Jurkat, Clone E6-1 (cell line): Measurements from ENCODE around the gene MYL4.
"Not testable (repeated sequence)": the region's sequence is repeated elsewhere in the genome, so short reads cannot be mapped to it uniquely, and the experiment has no call there.

Source experiments
- DNase-seq: peaks from one replicate; pipeline ENCODE4 v3.0.0-alpha.2; 2011; ENCODE audit warnings: low read depth, low spot score
- H3K4me3 ChIP-seq: 2 replicates; pipeline ENCODE4 v1.5.1; 2011; ENCODE audit warnings: mild to moderate bottlenecking, low read length, control low read depth, moderate library complexity

Gene MYL4

GRCh38 chr17:47217279-47217678 is 8.1 kb downstream of the MYL4 start:
- H3K4me3 ChIP-seq, DNase-seq: not testable (repeated sequence)

DNA sequence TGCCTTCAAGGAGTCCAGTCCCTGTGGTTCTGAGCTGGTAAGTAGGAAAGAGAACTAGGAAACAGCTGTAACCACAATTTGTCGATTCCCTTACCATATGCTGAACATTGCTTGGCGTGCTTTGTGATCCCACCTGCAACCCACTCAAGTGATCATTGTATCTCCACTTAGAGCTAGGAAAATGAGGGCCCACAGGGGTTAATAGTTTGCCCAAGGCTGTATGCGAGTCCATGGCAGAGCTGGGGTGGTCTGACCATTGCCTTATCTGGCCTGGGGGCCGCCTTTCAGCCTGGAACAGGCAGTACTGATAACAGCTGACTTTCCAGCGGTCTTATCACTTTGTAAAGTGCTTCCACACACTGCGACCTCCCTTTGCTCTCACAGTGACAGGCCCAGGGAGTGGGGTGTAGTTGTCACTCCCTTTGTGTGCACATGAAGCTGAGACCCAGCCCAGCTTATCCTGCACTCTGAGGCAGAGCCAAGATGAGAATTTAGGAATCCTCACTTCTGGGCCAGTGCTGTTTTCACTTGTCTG is 9.8 kb downstream of the MYL4 start:
- DNase-seq = peak; percentile 49
- H3K4me3 ChIP-seq = no peak overlapping the region

DNA sequence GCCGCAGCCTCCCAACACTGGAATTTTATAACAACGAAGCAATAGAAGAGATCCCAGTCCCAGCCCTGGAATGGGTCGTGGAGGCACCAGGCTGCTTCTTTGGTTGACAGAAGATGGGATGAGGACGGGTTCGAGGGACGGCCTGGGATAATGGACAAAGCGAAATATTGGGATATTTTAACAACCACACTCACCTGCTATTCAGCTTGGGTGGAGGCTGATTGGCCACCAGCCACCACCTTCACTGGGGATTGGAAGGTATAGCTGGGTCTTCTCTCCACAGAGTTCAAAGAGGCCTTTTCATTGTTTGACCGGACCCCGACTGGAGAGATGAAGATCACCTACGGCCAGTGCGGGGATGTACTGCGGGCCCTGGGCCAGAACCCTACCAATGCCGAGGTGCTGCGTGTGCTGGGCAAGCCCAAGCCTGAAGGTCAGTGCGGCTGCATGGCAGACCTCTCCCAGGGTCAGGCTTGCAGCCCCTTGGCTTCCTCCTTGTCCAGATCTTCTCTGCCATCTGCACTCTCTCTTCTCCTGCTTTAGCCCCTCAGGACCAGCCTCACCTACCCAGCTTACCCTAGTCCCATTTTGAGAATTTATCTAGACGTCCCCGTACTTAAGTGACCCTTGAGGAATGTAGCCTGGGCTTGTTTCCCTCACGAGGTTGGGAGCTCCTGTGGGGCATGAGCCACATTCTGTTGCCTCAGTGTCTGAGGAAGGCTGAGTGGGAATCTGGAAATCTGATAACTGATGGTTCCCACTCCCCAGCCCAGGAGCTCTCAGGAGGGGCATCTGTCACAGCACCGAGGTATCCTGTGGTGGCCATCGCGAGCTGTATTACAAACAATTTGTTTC is 10.7 kb downstream of the MYL4 start:
- H3K4me3 ChIP-seq = no peak overlapping the region
- no peak for DNase-seq

DNA sequence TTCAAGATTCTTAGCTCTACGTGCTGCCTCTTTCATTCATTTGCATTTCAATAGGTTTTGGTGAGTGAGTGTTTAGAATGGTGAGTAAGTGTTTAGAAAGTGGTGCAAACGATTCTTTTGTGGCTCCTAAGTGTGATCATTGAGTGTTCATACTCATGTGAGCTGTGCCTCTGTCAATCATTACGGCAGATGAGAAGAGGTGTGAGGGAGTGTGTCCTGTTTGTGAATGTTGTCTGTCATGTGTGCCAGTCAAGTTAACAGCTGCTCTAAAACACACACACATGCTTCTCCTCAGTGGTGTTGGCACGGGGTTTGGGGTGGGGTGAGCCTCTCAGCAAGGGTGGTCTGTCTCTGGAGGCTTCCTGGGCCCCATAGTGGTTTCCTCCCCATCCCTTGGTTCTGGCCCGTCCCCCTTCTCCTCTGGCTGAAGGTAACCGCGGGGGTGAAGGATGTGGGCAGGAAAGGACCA is 11.4 kb downstream of the MYL4 start:
- no peak overlapping the region for H3K4me3 ChIP-seq

GRCh38 chr17:47221154-47221553 is 12.0 kb downstream of the MYL4 start:
- H3K4me3 ChIP-seq = no peak overlapping the region
- DNase-seq = no peak

More for the DNA sequence above, 11.4 kb downstream of the MYL4 start:
- peak; percentile 51 for DNase-seq

DNA sequence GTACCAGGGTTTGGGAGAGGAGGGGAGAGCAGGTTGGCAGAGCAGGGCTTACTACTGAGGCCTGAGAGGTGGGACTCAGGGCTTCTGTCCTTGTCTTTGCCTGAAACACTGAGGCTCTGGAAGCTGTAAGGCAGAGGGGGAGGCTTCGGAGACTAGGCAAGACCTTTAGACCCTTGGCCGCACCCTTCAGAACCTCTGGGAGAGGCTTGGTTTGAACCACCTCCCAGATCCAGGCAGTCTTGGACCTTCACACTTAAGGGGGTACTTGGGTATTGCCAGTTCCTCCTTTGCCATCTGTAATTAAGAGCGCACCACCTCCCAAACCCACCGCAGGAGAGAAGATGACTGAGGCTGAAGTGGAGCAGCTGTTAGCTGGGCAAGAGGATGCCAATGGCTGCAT is 12.9 kb downstream of the MYL4 start:
- DNase-seq = no peak
- H3K4me3 ChIP-seq = no peak overlapping the region

- no peak overlapping the region for H3K4me3 ChIP-seq
- DNase-seq = no peak
Measured at GRCh38 chr17:47223007-47223406, 13.9 kb downstream of the MYL4 start.

DNA sequence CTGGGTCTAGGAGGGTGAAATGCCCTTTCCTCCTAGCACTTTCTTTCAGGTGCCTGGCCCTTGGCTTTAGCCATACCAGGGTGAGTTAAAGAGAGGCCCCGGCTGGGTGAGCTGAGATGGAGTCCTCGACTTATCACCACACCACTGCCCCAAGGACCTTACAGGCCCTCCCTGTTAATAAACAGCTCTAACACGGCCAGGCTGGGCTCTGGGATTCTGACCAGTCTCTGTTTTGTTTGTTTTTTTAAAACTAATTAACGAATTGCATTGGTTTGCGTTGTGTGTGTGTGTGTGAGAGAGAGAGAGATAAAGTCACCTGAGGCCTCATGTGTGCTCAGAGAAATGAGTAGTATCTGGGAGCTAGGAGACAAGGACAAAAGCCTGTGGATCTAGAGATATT is 14.3 kb downstream of the MYL4 start:
- no peak overlapping the region for H3K4me3 ChIP-seq
- DNase-seq = no peak

GRCh38 chr17:47224077-47224476 is 14.9 kb downstream of the MYL4 start:
- H3K4me3 ChIP-seq, DNase-seq: not testable (repeated sequence)

GRCh38 chr17:47224966-47225365 is 15.8 kb downstream of the MYL4 start:
- no peak overlapping the region for H3K4me3 ChIP-seq
- DNase-seq = no peak

GRCh38 chr17:47225436-47225858 is 16.3 kb downstream of the MYL4 start:
- no peak for DNase-seq

DNA sequence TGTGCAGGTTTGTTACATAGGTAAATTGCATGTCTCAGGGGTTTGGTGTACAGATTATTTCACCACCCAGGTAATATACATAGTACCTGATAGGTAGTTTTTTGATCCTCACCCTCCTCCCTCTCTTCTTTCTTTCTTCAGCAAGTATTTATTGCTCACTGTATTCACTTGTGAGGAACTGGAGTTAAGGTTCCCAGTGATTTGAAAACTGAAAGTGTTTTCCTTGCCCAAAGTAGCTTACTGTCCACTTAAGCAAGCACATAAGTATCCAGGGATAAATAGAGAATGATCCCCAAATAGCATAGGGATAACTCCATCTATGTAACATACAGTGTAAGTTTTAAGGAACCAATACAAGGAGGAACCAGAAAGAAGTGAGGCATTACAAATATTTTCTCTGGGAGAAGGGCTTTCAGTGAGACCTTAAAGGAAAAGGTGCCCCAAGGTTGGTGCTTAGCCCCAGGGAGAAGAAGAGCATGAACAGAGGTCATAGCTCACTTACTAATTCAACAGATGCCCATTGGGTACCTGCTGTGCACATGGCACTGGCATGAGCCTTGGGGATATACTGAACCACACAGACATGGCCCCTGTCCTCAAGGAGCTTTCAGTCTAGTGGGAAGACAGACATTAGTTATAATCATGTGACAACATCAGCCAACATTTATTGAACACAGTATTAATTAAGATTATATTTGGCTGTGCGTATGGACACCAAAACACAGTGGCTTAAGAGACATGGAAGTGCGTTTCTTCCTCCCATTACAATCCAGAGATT is 17.0 kb downstream of the MYL4 start:
- no peak overlapping the region for H3K4me3 ChIP-seq
- DNase-seq = no peak

More at GRCh38 chr17:47225436-47225858, 16.3 kb downstream of the MYL4 start:
- no peak overlapping the region for H3K4me3 ChIP-seq

DNA sequence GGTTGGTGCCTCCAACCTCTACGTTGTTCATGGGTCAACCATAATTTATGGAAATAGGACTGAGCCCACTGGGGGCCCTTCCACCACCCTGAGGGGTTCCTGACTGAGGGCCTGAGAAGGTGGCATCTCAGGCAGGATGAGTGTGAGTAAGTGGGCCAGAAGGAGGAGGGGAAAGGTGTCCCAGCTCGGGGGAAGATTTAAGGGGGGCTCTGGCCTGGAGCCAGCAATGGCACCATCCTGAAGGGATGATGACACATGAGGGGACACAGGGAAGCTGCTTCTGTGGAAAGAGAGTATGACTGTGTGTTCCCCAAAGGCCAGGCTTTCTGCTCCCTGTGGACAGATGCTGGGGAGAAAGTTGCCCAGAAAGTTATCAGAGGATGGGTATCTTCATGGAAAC is 18.7 kb downstream of the MYL4 start:
- DNase-seq = no peak
- H3K4me3 ChIP-seq = no peak overlapping the region

- H3K4me3 ChIP-seq = peak overlapping the region; percentile 44
- peak; percentile 86 for DNase-seq
Measured at GRCh38 chr17:47229535-47230443, 20.6 kb downstream of the MYL4 start.

GRCh38 chr17:47230864-47231263 is 21.7 kb downstream of the MYL4 start:
- no peak overlapping the region for H3K4me3 ChIP-seq

DNA sequence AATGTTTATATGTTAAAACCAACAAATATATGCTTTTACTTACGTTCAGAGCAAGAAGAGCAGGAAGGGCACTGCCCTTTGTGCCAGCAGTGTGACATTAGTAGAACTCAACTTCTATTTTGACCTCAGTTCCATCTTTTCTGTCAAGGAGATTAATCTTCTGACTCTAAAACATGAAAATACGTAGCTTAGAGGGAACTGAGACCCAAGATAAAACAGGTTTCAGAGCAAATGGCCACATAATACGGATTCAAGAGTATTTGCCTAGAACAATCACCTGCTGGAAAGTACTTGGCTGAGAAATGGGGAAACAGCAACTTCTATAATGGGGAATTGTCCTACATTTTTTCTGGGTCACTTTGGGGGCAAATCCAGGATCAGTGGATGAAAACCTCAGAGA is 22.2 kb downstream of the MYL4 start:
- no peak overlapping the region for H3K4me3 ChIP-seq
- DNase-seq = no peak

More at GRCh38 chr17:47230864-47231263, 21.7 kb downstream of the MYL4 start:
- DNase-seq = no peak

DNA sequence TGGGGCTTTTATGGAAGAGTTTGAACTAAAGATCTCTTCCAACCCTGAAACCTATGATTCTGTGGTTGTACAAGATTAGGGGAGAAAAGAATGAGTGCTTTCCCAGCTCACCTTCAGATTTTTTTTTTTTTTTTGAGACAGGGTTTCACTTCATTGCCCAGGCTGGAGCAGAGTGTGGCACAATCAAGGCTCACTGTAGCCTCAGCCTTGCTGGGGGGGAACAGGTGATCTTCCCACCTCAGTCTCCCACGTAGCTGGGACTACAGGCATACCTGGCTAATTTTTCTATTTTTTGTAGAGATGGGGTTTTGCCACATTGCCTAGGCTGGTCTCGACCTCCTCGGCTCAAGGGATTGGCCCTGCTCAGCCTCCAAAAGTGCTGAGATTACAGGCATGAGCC is 22.7 kb downstream of the MYL4 start:
- no peak overlapping the region for H3K4me3 ChIP-seq
- no peak for DNase-seq

- no peak for DNase-seq
- no peak overlapping the region for H3K4me3 ChIP-seq
Measured at GRCh38 chr17:47232465-47232864, 23.3 kb downstream of the MYL4 start.

DNA sequence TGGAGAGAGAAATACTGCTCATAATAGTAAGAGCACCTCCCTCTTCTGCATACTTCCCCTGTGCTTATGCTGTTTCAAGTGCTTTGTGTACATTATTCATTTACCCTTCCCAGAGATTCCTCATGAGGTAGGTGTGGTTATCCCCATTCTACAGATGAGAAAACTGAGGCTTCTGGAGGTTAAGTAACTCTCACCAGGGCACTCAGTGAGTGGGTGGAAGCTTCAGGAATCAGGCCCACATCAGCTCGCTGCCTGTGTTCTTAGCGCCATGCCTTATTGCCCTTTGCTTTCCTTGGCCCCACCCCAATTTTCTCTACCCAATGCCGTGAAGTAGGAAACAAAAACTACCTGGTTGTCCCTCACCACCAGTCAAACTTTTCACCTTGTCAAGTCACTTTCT is 26.4 kb downstream of the MYL4 start:
- DNase-seq = no peak
- H3K4me3 ChIP-seq = no peak overlapping the region
